ENCODE data around the gene ABCB11. TPM values are rescaled to one million over a fixed set of nuclear protein-coding genes. Genes with fewer than 3 reads are reported as not detected.

Gene ABCB11
- total RNA-seq, 1 donor from 2014 or later = 0.02 TPM

GRCh38 chr2:168916331-168916675 is 114.8 kb downstream of the ABCB11 start:
- H3K27me3 ChIP-seq (ENCODE audit: insufficient read depth, low read length) = peaks cover 2% of the 10 kb centered on the region
- no peak overlapping the region for H3K9ac ChIP-seq (ENCODE audit: low read length)
- no peaks in the 10 kb centered on the region for H3K79me2 ChIP-seq (ENCODE audit: insufficient read depth, low read length)
- H3K4me1 Mint-ChIP-seq (ENCODE audit: low read depth, unreplicated experiment) = no peaks in the 10 kb centered on the region
- peaks cover 11% of the 10 kb centered on the region for H3K27me3 Mint-ChIP-seq (ENCODE audit: low read depth, unreplicated experiment)
- H3K9me3 Mint-ChIP-seq (ENCODE audit: unreplicated experiment) = peaks cover 5% of the 10 kb centered on the region
- no peak overlapping the region for H3K4me3 Mint-ChIP-seq (ENCODE audit: unreplicated experiment)
- TF ChIP-seq EZH2 (IDR thresholded peaks at IDR 0.05; ENCODE audit: insufficient read depth, low read length) = no peak
- no peak for TF ChIP-seq CTCF (IDR thresholded peaks at IDR 0.05; ENCODE audit: insufficient read depth, low read depth, low read length)
- DNase-seq (ENCODE audit: low read depth) (no peak), FAIRE-seq (no peak)
- no peaks in the 10 kb centered on the region for H3K36me3 ChIP-seq (ENCODE audit: insufficient read depth, low read length)
- H3K9me3 ChIP-seq (ENCODE audit: insufficient read depth, low read depth, low read length) = no peaks in the 10 kb centered on the region
- H3K4me1 ChIP-seq (ENCODE audit: insufficient read depth, low read length) = no peaks in the 10 kb centered on the region
- H2AFZ ChIP-seq (ENCODE audit: low read depth, low read length) = no peak overlapping the region
- no peak overlapping the region for H3K4me3 ChIP-seq (ENCODE audit: insufficient read depth, low read depth, low read length)
- H3K27ac Mint-ChIP-seq (ENCODE audit: unreplicated experiment) = no peak overlapping the region
- H3K27ac ChIP-seq (ENCODE audit: low read depth, low read length) = no peak overlapping the region
- no peaks in the 10 kb centered on the region for H3K36me3 Mint-ChIP-seq (ENCODE audit: low read depth, unreplicated experiment)
- no peak overlapping the region for H3K4me2 ChIP-seq (ENCODE audit: low read length)
- H4K20me1 ChIP-seq (ENCODE audit: insufficient read depth, low read length) = no peaks in the 10 kb centered on the region

GRCh38 chr2:168915441-168916330 is 115.4 kb downstream of the ABCB11 start:
- no peaks in the 10 kb centered on the region for H3K36me3 Mint-ChIP-seq (ENCODE audit: low read depth, unreplicated experiment)
- no peak overlapping the region for H3K9ac ChIP-seq (ENCODE audit: low read length)
- no peak overlapping the region for H3K27ac ChIP-seq (ENCODE audit: low read depth, low read length)
- peaks cover 2% of the 10 kb centered on the region for H3K27me3 ChIP-seq (ENCODE audit: insufficient read depth, low read length)
- no peak overlapping the region for H3K4me2 ChIP-seq (ENCODE audit: low read length)
- peaks cover 11% of the 10 kb centered on the region for H3K27me3 Mint-ChIP-seq (ENCODE audit: low read depth, unreplicated experiment)
- peaks cover 5% of the 10 kb centered on the region for H3K9me3 Mint-ChIP-seq (ENCODE audit: unreplicated experiment)
- H3K27ac Mint-ChIP-seq (ENCODE audit: unreplicated experiment) = no peak overlapping the region
- H3K4me3 ChIP-seq (ENCODE audit: insufficient read depth, low read depth, low read length) = no peak overlapping the region
- no peak for TF ChIP-seq EZH2 (IDR thresholded peaks at IDR 0.05; ENCODE audit: insufficient read depth, low read length)
- no peak for TF ChIP-seq CTCF (IDR thresholded peaks at IDR 0.05; ENCODE audit: insufficient read depth, low read depth, low read length)
- no peaks in the 10 kb centered on the region for H4K20me1 ChIP-seq (ENCODE audit: insufficient read depth, low read length)
- H3K4me3 Mint-ChIP-seq (ENCODE audit: unreplicated experiment) = no peak overlapping the region
- H3K9me3 ChIP-seq (ENCODE audit: insufficient read depth, low read depth, low read length) = no peaks in the 10 kb centered on the region
- DNase-seq (ENCODE audit: low read depth) = no peak
- no peak overlapping the region for H2AFZ ChIP-seq (ENCODE audit: low read depth, low read length)
- no peaks in the 10 kb centered on the region for H3K36me3 ChIP-seq (ENCODE audit: insufficient read depth, low read length)
- H3K79me2 ChIP-seq (ENCODE audit: insufficient read depth, low read length) = no peaks in the 10 kb centered on the region
- no peaks in the 10 kb centered on the region for H3K4me1 ChIP-seq (ENCODE audit: insufficient read depth, low read length)
- no peak for FAIRE-seq
- no peaks in the 10 kb centered on the region for H3K4me1 Mint-ChIP-seq (ENCODE audit: low read depth, unreplicated experiment)

- no peak for DNase-seq (ENCODE audit: low read depth)
- Histone ChIP-seq H3K27me3 (ENCODE audit: insufficient read depth, low read length) (peaks cover 5% of the 10 kb centered on the region), H3K36me3 (ENCODE audit: insufficient read depth, low read length) (no peaks in the 10 kb centered on the region), H3K79me2 (ENCODE audit: insufficient read depth, low read length) (no peaks in the 10 kb centered on the region), H3K27ac (ENCODE audit: low read depth, low read length) (no peak overlapping the region), H3K4me3 (ENCODE audit: insufficient read depth, low read depth, low read length) (no peak overlapping the region), H4K20me1 (ENCODE audit: insufficient read depth, low read length) (no peaks in the 10 kb centered on the region), H3K4me1 (ENCODE audit: insufficient read depth, low read length) (no peaks in the 10 kb centered on the region), H3K9me3 (ENCODE audit: insufficient read depth, low read depth, low read length) (no peaks in the 10 kb centered on the region), H3K4me2 (ENCODE audit: low read length) (peak overlapping the region; percentile 92), H3K9ac (ENCODE audit: low read length) (no peak overlapping the region), H2AFZ (ENCODE audit: low read depth, low read length) (no peak overlapping the region)
- Mint-ChIP-seq H3K4me1 (ENCODE audit: low read depth, unreplicated experiment) (no peaks in the 10 kb centered on the region), H3K9me3 (ENCODE audit: unreplicated experiment) (peaks cover 5% of the 10 kb centered on the region), H3K36me3 (ENCODE audit: low read depth, unreplicated experiment) (no peaks in the 10 kb centered on the region), H3K4me3 (ENCODE audit: unreplicated experiment) (no peak overlapping the region), H3K27ac (ENCODE audit: unreplicated experiment) (no peak overlapping the region), H3K27me3 (ENCODE audit: low read depth, unreplicated experiment) (peaks cover 11% of the 10 kb centered on the region)
- no peak for FAIRE-seq
- TF ChIP-seq EZH2 (IDR thresholded peaks at IDR 0.05; ENCODE audit: insufficient read depth, low read length) = no peak
Measured at GRCh38 chr2:168913495-168913894, 117.6 kb downstream of the ABCB11 start.
